Suprapubic skin (tissue), 4 donors: ENCODE measurements around the gene KCNB1. TPM values are rescaled to one million over a fixed set of nuclear protein-coding genes. Genes with fewer than 3 reads are reported as not detected.

Experiments used
- DNase-seq, 2 donors: peaks; one replicate each; pipeline ENCODE4 v3.0.0-alpha.2; 2019; ENCODE audit warnings: low spot score in 2 of 2
- H3K27ac ChIP-seq: fragments of 200-600 bp; sonication (generic); one replicate; pipeline ENCODE4 v1.5.1; 2019
- H3K27me3 ChIP-seq: fragments of 200-600 bp; sonication (generic); one replicate; pipeline ENCODE4 v1.5.1; 2019
- H3K36me3 ChIP-seq: fragments of 200-600 bp; sonication (generic); one replicate; pipeline ENCODE4 v1.5.1; 2019
- H3K4me1 ChIP-seq: fragments of 200-600 bp; sonication (generic); one replicate; pipeline ENCODE4 v1.5.1; 2019
- H3K4me3 ChIP-seq: fragments of 200-600 bp; sonication (generic); one replicate; pipeline ENCODE4 v1.5.1; 2019; ENCODE audit warnings: mild to moderate bottlenecking
- H3K9me3 ChIP-seq: fragments of 200-600 bp; sonication (generic); one replicate; pipeline ENCODE4 v1.5.1; 2019
- EP300 ChIP-seq: sonication (generic); formaldehyde crosslinking; IDR thresholded peaks from one replicate; pipeline ENCODE4 v1.6.1; 2017; ENCODE audit warnings: antibody characterized with exemption
- POLR2A ChIP-seq, 2 donors: fragments of 450-650 bp; IDR thresholded peaks; one replicate each; pipeline ENCODE4 v1.6.1; 2017; ENCODE audit warnings: antibody characterized with exemption in 2 of 2, mild to moderate bottlenecking in 2 of 2, moderate library complexity in 2 of 2
- POLR2AphosphoS5 ChIP-seq, 3 donors: sonication (generic); formaldehyde crosslinking; IDR thresholded peaks; one replicate each; pipeline ENCODE4 v1.6.1; 2017; ENCODE audit warnings: antibody characterized with exemption in 3 of 3
- WGBS: methylation state at CpG from one replicate; pipeline ENCODE4 v1.1.5; 2018; 5-methylcytosine and 5-hydroxymethylcytosine counted together
- total RNA-seq, 4 donors: library from RNA; depleted of rRNA; stranded (reverse); fragments of >200 nt; gene quantifications; one replicate each; pipeline ENCODE4 v1.1.0, GENCODE V29; 2016
- TF ChIP-seq, protein P1 (sequence below), 2 donors: fragments of 200-600 bp in 1 of 2; fragments of 450-650 bp in 1 of 2; sonication (generic) in 1 of 2; IDR thresholded peaks; one replicate each; pipeline ENCODE4 v1.5.1; 2016 to 2019; ENCODE audit warnings: antibody characterized with exemption in 2 of 2, mild to moderate bottlenecking in 1 of 2, moderate library complexity in 1 of 2

KCNB1 gene
- total RNA-seq, 4 donors from 2014 or later: 0.91 to 4.0 (median 2.3) TPM

- TF ChIP-seq EP300: no peak
- no peak for TF ChIP-seq POLR2AphosphoS5 (IDR thresholded peaks at IDR 0.05)
- TF ChIP-seq POLR2A (IDR thresholded peaks at IDR 0.05): no peak
- TF ChIP-seq, protein P1, sequence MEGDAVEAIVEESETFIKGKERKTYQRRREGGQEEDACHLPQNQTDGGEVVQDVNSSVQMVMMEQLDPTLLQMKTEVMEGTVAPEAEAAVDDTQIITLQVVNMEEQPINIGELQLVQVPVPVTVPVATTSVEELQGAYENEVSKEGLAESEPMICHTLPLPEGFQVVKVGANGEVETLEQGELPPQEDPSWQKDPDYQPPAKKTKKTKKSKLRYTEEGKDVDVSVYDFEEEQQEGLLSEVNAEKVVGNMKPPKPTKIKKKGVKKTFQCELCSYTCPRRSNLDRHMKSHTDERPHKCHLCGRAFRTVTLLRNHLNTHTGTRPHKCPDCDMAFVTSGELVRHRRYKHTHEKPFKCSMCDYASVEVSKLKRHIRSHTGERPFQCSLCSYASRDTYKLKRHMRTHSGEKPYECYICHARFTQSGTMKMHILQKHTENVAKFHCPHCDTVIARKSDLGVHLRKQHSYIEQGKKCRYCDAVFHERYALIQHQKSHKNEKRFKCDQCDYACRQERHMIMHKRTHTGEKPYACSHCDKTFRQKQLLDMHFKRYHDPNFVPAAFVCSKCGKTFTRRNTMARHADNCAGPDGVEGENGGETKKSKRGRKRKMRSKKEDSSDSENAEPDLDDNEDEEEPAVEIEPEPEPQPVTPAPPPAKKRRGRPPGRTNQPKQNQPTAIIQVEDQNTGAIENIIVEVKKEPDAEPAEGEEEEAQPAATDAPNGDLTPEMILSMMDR (IDR thresholded peaks at IDR 0.05): no peak
- Histone ChIP-seq H3K4me3 (no peak overlapping the region), H3K27me3 (peaks cover 7% of the 10 kb centered on the region), H3K36me3 (no peaks in the 10 kb centered on the region), H3K4me1 (peaks cover 8% of the 10 kb centered on the region), H3K27ac (no peak overlapping the region), H3K9me3 (no peaks in the 10 kb centered on the region)
- no peak for DNase-seq
- WGBS: 83% methylated on average over 3 of the region's 13 CpGs
Observed at GRCh38 chr20:49424536-49424935, 57.9 kb downstream of the KCNB1 start.

- no peak overlapping the region for H3K4me3 ChIP-seq
- no peaks in the 10 kb centered on the region for H3K27me3 ChIP-seq
- H3K9me3 ChIP-seq: no peaks in the 10 kb centered on the region
- WGBS: 81% methylated on average over 6 of the region's 6 CpGs
- H3K36me3 ChIP-seq: no peaks in the 10 kb centered on the region
- no peak overlapping the region for H3K27ac ChIP-seq
- H3K4me1 ChIP-seq: peaks cover 3% of the 10 kb centered on the region
- DNase-seq: no peak
- TF ChIP-seq, protein P1 (IDR thresholded peaks at IDR 0.05): no peak
- TF ChIP-seq EP300: no peak
- no peak for TF ChIP-seq POLR2AphosphoS5 (IDR thresholded peaks at IDR 0.05)
- no peak for TF ChIP-seq POLR2A (IDR thresholded peaks at IDR 0.05)
Observed at GRCh38 chr20:49422161-49422560, 60.3 kb downstream of the KCNB1 start.

DNA sequence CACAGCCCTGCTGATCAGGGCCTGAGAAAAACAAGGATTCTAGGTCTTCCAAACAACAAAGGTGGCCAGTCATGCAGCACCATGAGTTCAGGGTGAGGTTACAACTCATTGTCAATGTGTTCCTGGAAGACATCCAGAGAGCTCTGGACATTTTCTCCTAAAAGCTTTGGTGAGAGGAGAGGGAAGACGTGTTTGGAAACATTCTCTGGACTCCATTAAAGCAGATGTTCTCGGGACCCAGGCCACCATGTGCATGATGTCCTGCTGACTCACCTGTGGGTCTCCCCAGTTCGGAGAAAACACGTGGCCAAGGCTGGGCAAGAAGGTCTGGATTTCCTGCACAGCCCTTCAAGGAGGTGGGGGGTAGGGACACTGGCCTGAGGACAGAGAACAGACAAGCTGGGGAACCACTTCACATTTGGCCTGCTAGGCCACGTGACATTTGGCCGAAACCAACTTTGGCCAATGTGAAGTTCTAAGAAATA, 61.6 kb downstream of the KCNB1 start:
- DNase-seq: peak in 1 of 2 donors; percentile 82
- 71% methylated on average over 6 of the region's 6 CpGs for WGBS
- Histone ChIP-seq H3K4me1 (peaks cover 3% of the 10 kb centered on the region), H3K4me3 (no peak overlapping the region), H3K9me3 (no peaks in the 10 kb centered on the region), H3K27ac (peak overlapping the region; percentile 64), H3K27me3 (no peaks in the 10 kb centered on the region), H3K36me3 (no peaks in the 10 kb centered on the region)
- TF ChIP-seq, protein P1 (IDR thresholded peaks at IDR 0.05): no peak
- TF ChIP-seq POLR2AphosphoS5 (IDR thresholded peaks at IDR 0.05): no peak
- TF ChIP-seq POLR2A (IDR thresholded peaks at IDR 0.05): no peak
- TF ChIP-seq EP300: peak; percentile 75

DNA sequence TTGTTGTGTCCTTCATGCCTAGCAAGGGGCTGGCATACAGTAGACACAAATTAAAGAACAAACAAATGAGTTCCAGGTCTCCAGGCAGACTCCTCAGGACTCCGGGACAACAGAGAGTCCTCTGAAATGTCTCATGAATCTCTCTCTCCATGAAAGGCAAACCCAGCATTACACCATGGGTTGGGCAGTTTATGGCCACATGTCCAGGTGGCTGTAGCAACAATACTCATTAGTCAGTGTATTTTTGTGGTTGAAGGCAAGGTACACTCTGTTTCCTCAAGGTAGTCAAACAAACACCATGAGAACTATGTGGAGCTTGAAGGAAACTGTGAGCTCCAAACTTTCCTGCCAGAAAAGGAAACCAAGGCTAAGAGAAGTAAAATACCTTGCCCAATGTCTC, 62.2 kb downstream of the KCNB1 start:
- TF ChIP-seq POLR2A (IDR thresholded peaks at IDR 0.05): no peak
- TF ChIP-seq, protein P1 (IDR thresholded peaks at IDR 0.05): no peak
- TF ChIP-seq POLR2AphosphoS5 (IDR thresholded peaks at IDR 0.05): no peak
- peak; percentile 66 for TF ChIP-seq EP300
- Histone ChIP-seq H3K36me3 (no peaks in the 10 kb centered on the region), H3K4me1 (peaks cover 3% of the 10 kb centered on the region), H3K27me3 (no peaks in the 10 kb centered on the region), H3K27ac (peak overlapping the region; percentile 64), H3K4me3 (no peak overlapping the region), H3K9me3 (no peaks in the 10 kb centered on the region)
- WGBS: 90% methylated on average over 1 of the region's 1 CpG
- DNase-seq: no peak

GRCh38 chr20:49419785-49420184, 62.7 kb downstream of the KCNB1 start:
- Histone ChIP-seq H3K27ac (peak overlapping the region; percentile 64), H3K4me3 (no peak overlapping the region), H3K27me3 (no peaks in the 10 kb centered on the region), H3K36me3 (no peaks in the 10 kb centered on the region), H3K9me3 (no peaks in the 10 kb centered on the region), H3K4me1 (peaks cover 3% of the 10 kb centered on the region)
- TF ChIP-seq, protein P1 (IDR thresholded peaks at IDR 0.05): no peak
- TF ChIP-seq POLR2A (IDR thresholded peaks at IDR 0.05) (no peak), EP300 (no peak), POLR2AphosphoS5 (IDR thresholded peaks at IDR 0.05) (no peak)
- 74% methylated on average over 1 of the region's 1 CpG for WGBS
- no peak for DNase-seq
